Frontal cortex (tissue), 4 donors: ENCODE measurements around the gene ITGB5. TPM values are rescaled to one million over a fixed set of nuclear protein-coding genes. Genes with fewer than 3 reads are reported as not detected.
"Not testable (repeated sequence)": the region's sequence is repeated elsewhere in the genome, so short reads cannot be mapped to it uniquely, and the experiment has no call there.

Experiments used
- DNase-seq, 2 donors: peaks; one replicate each; pipeline ENCODE4 v3.0.0; 2012; ENCODE audit warnings: low spot score in 2 of 2
- FAIRE-seq: peaks from 2 replicates; lab custom pipeline; 2012; peaks lifted over from hg19 to GRCh38; lab: Jason Lieb, UNC
- total RNA-seq: library from RNA; depleted of rRNA; stranded (reverse); fragments of >200 nt; gene quantifications from one replicate; pipeline ENCODE4 v1.2.3, GENCODE V29; 2014
- donor health status: control.
- donor health status: control.
- donor health status: control.

Gene ITGB5
- total RNA-seq, 1 donor from 2014 or later = 20.4 TPM

- DNase-seq (no peak), FAIRE-seq (no peak)
Measured at GRCh38 chr3:124797426-124797945, 89.7 kb downstream of the ITGB5 start.

GRCh38 chr3:124796477-124796876 lies 90.7 kb downstream of the ITGB5 start:
- FAIRE-seq (no peak), DNase-seq (no peak)

- FAIRE-seq (no peak), DNase-seq (no peak)
Measured at GRCh38 chr3:124793054-124793739, 94.0 kb downstream of the ITGB5 start.

GRCh38 chr3:124792341-124793040 lies 94.7 kb downstream of the ITGB5 start:
- FAIRE-seq = no peak
- no peak for DNase-seq

GRCh38 chr3:124791639-124792151 lies 95.5 kb downstream of the ITGB5 start:
- no peak for FAIRE-seq
- DNase-seq = no peak

- DNase-seq (no peak), FAIRE-seq (no peak)
Measured at GRCh38 chr3:124791142-124791541, 96.0 kb downstream of the ITGB5 start.

- not testable (repeated sequence) for FAIRE-seq, DNase-seq
Measured at GRCh38 chr3:124789103-124789502, 98.1 kb downstream of the ITGB5 start.

GRCh38 chr3:124788254-124788745 lies 98.9 kb downstream of the ITGB5 start:
- DNase-seq (no peak), FAIRE-seq (no peak)

GRCh38 chr3:124787476-124788195 lies 99.5 kb downstream of the ITGB5 start:
- no peak for FAIRE-seq
- DNase-seq = no peak

- no peak for FAIRE-seq
Measured at GRCh38 chr3:124786511-124787241, 100.5 kb downstream of the ITGB5 start.

GRCh38 chr3:124785973-124786372 lies 101.2 kb downstream of the ITGB5 start:
- DNase-seq (no peak), FAIRE-seq (no peak)

More at GRCh38 chr3:124786511-124787241, 100.5 kb downstream of the ITGB5 start:
- no peak for DNase-seq

- DNase-seq (no peak), FAIRE-seq (no peak)
Measured at GRCh38 chr3:124784686-124785382, 102.3 kb downstream of the ITGB5 start.

- FAIRE-seq = no peak
- no peak for DNase-seq
Measured at GRCh38 chr3:124783696-124784095, 103.5 kb downstream of the ITGB5 start.

- not testable (repeated sequence) for DNase-seq, FAIRE-seq
Measured at GRCh38 chr3:124782377-124782712, 104.8 kb downstream of the ITGB5 start.

- DNase-seq (no peak), FAIRE-seq (no peak)
Measured at GRCh38 chr3:124781476-124782376, 105.4 kb downstream of the ITGB5 start.

GRCh38 chr3:124780761-124781475 lies 106.2 kb downstream of the ITGB5 start:
- no peak for FAIRE-seq
- DNase-seq = peak in 1 of 2 donors; percentile 61

GRCh38 chr3:124780356-124780755 lies 106.8 kb downstream of the ITGB5 start:
- DNase-seq = no peak
- no peak for FAIRE-seq
